ENCODE measurements around the gene NIPSNAP3A. TPM values are rescaled to one million over a fixed set of nuclear protein-coding genes. Genes with fewer than 3 reads are reported as not detected.
A peak's percentile ranks its signal among the peaks of the same experiment; 100 is the strongest.

The NIPSNAP3A gene
- total RNA-seq, 1 experiment from 2014 or later = 7.2 TPM

- TF ChIP-seq ZNF219 (CRISPR knock-in tag; IDR thresholded peaks at IDR 0.05; ENCODE audit: borderline replicate concordance) = no peak
These were observed 278 bp upstream of the NIPSNAP3A start (continued) for GRCh38 chr9:104747245-104747564.

- TF ChIP-seq HMGXB4 (CRISPR knock-in tag; IDR thresholded peaks at IDR 0.05) (no peak), JUN (CRISPR knock-in tag; IDR thresholded peaks at IDR 0.05) (no peak), CREM (CRISPR knock-in tag; IDR thresholded peaks at IDR 0.05) (no peak)
- TF ChIP-seq, protein P1, sequence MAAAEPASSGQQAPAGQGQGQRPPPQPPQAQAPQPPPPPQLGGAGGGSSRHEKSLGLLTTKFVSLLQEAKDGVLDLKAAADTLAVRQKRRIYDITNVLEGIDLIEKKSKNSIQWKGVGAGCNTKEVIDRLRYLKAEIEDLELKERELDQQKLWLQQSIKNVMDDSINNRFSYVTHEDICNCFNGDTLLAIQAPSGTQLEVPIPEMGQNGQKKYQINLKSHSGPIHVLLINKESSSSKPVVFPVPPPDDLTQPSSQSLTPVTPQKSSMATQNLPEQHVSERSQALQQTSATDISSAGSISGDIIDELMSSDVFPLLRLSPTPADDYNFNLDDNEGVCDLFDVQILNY (CRISPR knock-in tag; IDR thresholded peaks at IDR 0.05) = peak; percentile 9; the same call in 1 of the 2 replicates
- H3K4me3 Mint-ChIP-seq = peak overlapping the region; percentile 97
- CTCF ChIA-PET = interaction anchor here (1.2 to 1.3 kb wide), 2 partner anchors 400 to 667 kb away, joined by 3 to 4 read pairs; no protein-coding TSS in a partner anchor
- H3K27me3 Mint-ChIP-seq (ENCODE audit: low read depth) = no peaks in the 10 kb centered on the region; the same call in 1 of the 2 replicates
- H3K36me3 Mint-ChIP-seq = no peaks in the 10 kb centered on the region
- peaks cover 25% of the 10 kb centered on the region for H3K4me1 Mint-ChIP-seq
- no peak overlapping the region for H3K27ac Mint-ChIP-seq
- H3K9me3 Mint-ChIP-seq = no peaks in the 10 kb centered on the region
- ATAC-seq = no peak; the same call in 1 of the 2 replicates
- POLR2A ChIA-PET = interaction anchor here (0.6 kb wide), 1 partner anchor 245 kb away, joined by 3 read pairs; no protein-coding TSS in a partner anchor
- DNase-seq (ENCODE audit: low spot score) = no peak
These were observed 1.0 kb downstream of the NIPSNAP3A start for GRCh38 chr9:104748359-104749031.

DNA sequence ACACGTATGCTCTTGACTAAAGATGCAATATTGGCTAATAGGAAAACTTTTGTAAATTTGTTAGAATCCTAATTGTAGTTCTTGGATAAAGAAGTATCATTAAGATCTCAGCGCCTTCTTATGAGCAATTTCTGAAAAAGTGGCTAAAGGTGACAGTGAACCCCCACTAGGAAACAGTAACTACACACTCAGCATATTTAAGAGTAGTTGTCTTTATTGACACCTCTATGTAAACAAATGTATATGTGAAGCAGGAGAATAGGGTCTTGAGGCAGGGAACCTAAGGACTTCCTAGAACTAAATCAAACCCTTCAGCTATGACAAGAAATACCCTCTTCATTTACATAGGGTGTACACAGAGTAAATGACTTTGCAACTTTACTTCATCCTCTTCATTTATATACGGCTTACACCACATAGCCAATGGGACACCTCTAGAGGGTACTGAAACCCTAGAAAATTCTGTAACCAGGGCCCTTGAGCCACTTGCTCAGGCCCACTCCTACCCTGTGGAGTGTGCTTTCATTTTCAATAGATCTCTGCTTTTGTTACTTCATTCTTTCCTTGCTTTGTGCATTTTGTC is 2.8 kb downstream of the NIPSNAP3A start:
- DNase-seq (ENCODE audit: low spot score) = no peak
- no peaks in the 10 kb centered on the region; the same call in 1 of the 2 replicates for H3K27me3 Mint-ChIP-seq (ENCODE audit: low read depth)
- no peak for TF ChIP-seq JUN (CRISPR knock-in tag; IDR thresholded peaks at IDR 0.05)
- TF ChIP-seq GRHL2 (CRISPR knock-in tag; IDR thresholded peaks at IDR 0.05; ENCODE audit: insufficient replicate concordance, severe bottlenecking) = no peak
- no peaks in the 10 kb centered on the region for H3K9me3 Mint-ChIP-seq
- H3K4me1 Mint-ChIP-seq = peaks cover 25% of the 10 kb centered on the region
- ChIA-PET CTCF (no interaction called here), POLR2A (no interaction called here)
- no peak overlapping the region for H3K27ac Mint-ChIP-seq
- ATAC-seq = no peak
- H3K4me3 Mint-ChIP-seq = no peak overlapping the region
- H3K36me3 Mint-ChIP-seq = no peaks in the 10 kb centered on the region

- Mint-ChIP-seq H3K4me3 (no peak overlapping the region), H3K9me3 (no peaks in the 10 kb centered on the region), H3K36me3 (no peaks in the 10 kb centered on the region), H3K27ac (no peak overlapping the region), H3K27me3 (ENCODE audit: low read depth) (peaks cover 17% of the 10 kb centered on the region), H3K4me1 (no peaks in the 10 kb centered on the region)
- DNase-seq (ENCODE audit: low spot score) = no peak
- ChIA-PET POLR2A (no interaction called here), CTCF (no interaction called here)
- TF ChIP-seq, protein P2, sequence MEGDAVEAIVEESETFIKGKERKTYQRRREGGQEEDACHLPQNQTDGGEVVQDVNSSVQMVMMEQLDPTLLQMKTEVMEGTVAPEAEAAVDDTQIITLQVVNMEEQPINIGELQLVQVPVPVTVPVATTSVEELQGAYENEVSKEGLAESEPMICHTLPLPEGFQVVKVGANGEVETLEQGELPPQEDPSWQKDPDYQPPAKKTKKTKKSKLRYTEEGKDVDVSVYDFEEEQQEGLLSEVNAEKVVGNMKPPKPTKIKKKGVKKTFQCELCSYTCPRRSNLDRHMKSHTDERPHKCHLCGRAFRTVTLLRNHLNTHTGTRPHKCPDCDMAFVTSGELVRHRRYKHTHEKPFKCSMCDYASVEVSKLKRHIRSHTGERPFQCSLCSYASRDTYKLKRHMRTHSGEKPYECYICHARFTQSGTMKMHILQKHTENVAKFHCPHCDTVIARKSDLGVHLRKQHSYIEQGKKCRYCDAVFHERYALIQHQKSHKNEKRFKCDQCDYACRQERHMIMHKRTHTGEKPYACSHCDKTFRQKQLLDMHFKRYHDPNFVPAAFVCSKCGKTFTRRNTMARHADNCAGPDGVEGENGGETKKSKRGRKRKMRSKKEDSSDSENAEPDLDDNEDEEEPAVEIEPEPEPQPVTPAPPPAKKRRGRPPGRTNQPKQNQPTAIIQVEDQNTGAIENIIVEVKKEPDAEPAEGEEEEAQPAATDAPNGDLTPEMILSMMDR (IDR thresholded peaks at IDR 0.05) = no peak
- TF ChIP-seq ATF6 (CRISPR knock-in tag; IDR thresholded peaks at IDR 0.05) (no peak), ZSCAN18 (CRISPR knock-in tag; IDR thresholded peaks at IDR 0.05) (no peak), PRRX2 (CRISPR knock-in tag; IDR thresholded peaks at IDR 0.05) (no peak), OVOL2 (CRISPR knock-in tag; IDR thresholded peaks at IDR 0.05; ENCODE audit: borderline replicate concordance) (no peak), IRF2 (CRISPR knock-in tag; IDR thresholded peaks at IDR 0.05; ENCODE audit: borderline replicate concordance, low read depth) (no peak)
- ATAC-seq = no peak
These were observed 11.5 kb downstream of the NIPSNAP3A start for GRCh38 chr9:104758974-104759373.

Measured in WTC11 (cell line).